Right cardiac atrium (tissue), 5 donors: ENCODE results near the gene CYBB. TPM values are rescaled to one million over a fixed set of nuclear protein-coding genes. Genes with fewer than 3 reads are reported as not detected.
"Not testable (repeated sequence)": the region's sequence is repeated elsewhere in the genome, so short reads cannot be mapped to it uniquely, and the experiment has no call there.

Experiments used
- ATAC-seq, 2 donors: fragments of 200-7000 bp; cut with Tn5 transposase; one replicate each; pipeline versions ENCODE4 v1.8.0 to v1.9.1; 2020; ENCODE audit warnings: moderate library complexity in 2 of 2, mild to moderate bottlenecking in 1 of 2
- DNase-seq, 3 donors: peaks; one replicate each; pipeline ENCODE4 v3.0.0-alpha.2; 2020
- H3K27ac ChIP-seq: one replicate; pipeline ENCODE4 v1.5.1; 2013; ENCODE audit warnings: mild to moderate bottlenecking, low read length, control low read depth, moderate library complexity
- H3K27me3 ChIP-seq: one replicate; pipeline ENCODE4 v1.6.1; 2013; ENCODE audit not compliant: control insufficient read depth, insufficient read depth
- H3K4me1 ChIP-seq: one replicate; pipeline ENCODE4 v1.6.1; 2013; ENCODE audit warnings: low read length; ENCODE audit not compliant: control insufficient read depth, insufficient read depth
- H3K4me3 ChIP-seq: one replicate; pipeline ENCODE4 v1.5.1; 2013; ENCODE audit warnings: low read length, control low read depth
- H3K9me3 ChIP-seq: one replicate; pipeline ENCODE4 v1.6.1; 2013; ENCODE audit warnings: low read length; ENCODE audit not compliant: control insufficient read depth
- WGBS: extraction: QIAGEN DNeasy Blood & Tissue Kit; methylation state at CpG from one replicate; pipeline ENCODE4 v1.1.7; 2013; 5-methylcytosine and 5-hydroxymethylcytosine counted together
- intact Hi-C, 4 donors: fragments of 100-400 bp; cut with DNase I; formaldehyde crosslinking; loops; one replicate each; pipeline versions ENCODE4 v1.11.0 to v1.14.0; 2022 to 2023
- polyA plus RNA-seq: library from polyadenylated mRNA; stranded (reverse); fragments of 200-250 nt; gene quantifications from one replicate; pipeline ENCODE4 v1.2.3, GENCODE V29; 2013
- total RNA-seq, 4 donors: library from RNA; stranded (reverse); fragmentation: NEBNext Ultra II Directional; extraction: Animal tissue kit (Norgen Biotek cat#: 25700); gene quantifications; one replicate each; pipeline ENCODE4 v1.2.1, GENCODE V29; 2021
- donor health status: healthy with polysubstance abuse.
- donor health status: DM: no; HTN: yes; CAD: no.
- donor health status: DM: no; HTN: no; CAD: no.
- donor health status: DM: no; HTN: yes; CAD: no; lungs with severe emphysema.
- donor health status: DM: yes; HTN: yes; CAD: no.

CYBB gene
- total and polyA plus RNA-seq, 5 donors, result 2.2 to 42.1 (median 28.6) TPM

DNA sequence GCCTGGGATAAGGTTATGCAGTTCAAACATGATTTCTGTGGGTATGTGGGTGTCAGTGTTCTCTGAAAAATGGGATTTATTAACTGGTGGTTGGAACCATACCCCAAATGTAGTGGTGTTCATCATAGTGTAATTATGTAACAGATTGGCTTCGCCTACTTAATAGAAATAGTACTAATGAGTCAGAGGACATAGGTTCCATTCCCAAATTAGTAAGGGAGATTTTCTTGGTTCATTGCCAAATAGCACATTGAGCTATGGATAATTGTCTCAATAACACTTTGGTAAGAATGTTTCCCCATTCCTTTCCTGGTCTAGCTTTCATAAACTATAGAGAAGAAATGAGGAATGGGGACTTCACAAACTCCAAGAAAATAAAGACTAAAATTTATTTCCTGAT lies 20.5 kb upstream of the CYBB start:
- no peaks in the 10 kb centered on the region for H3K4me1 ChIP-seq
- DNase-seq (no peak), ATAC-seq (no peak)
- no peak overlapping the region for H3K4me3 ChIP-seq
- WGBS, result 95% methylated on average over 1 of the region's 1 CpG
- intact Hi-C loops, result no loop called here
- no peaks in the 10 kb centered on the region for H3K9me3 ChIP-seq
- H3K27ac ChIP-seq, result no peak overlapping the region
- H3K27me3 ChIP-seq, result no peaks in the 10 kb centered on the region

DNA sequence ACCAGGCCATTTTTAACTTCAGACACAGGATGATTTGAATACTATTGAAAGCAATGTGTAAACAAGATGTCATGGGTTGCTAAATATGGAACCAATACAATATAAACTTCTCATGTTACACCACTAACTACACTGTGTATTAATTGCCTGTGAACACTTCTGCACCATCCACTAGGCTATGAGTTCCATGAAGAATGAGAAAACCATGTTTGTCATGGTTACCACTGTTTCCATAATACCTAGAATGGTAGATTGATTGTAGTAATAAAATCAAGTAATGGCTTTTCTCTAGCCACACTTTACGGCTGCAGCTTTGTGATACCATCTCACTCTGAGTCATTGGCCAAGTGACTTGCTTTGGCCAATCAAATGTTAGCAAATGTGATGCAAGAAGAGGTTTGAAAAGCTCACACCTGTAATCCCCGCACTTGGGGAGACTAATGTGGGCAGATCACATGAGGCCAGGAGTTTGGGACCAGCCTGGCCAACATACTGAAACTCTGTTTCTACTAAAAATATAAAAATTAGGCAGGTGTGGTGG lies 19.9 kb upstream of the CYBB start:
- 93% methylated on average over 2 of the region's 2 CpGs for WGBS
- H3K27me3 ChIP-seq, result no peaks in the 10 kb centered on the region
- no peak overlapping the region for H3K27ac ChIP-seq
- ATAC-seq (no peak), DNase-seq (no peak)
- intact Hi-C loops, result no loop called here
- no peaks in the 10 kb centered on the region for H3K9me3 ChIP-seq
- H3K4me3 ChIP-seq, result no peak overlapping the region
- no peaks in the 10 kb centered on the region for H3K4me1 ChIP-seq

DNA sequence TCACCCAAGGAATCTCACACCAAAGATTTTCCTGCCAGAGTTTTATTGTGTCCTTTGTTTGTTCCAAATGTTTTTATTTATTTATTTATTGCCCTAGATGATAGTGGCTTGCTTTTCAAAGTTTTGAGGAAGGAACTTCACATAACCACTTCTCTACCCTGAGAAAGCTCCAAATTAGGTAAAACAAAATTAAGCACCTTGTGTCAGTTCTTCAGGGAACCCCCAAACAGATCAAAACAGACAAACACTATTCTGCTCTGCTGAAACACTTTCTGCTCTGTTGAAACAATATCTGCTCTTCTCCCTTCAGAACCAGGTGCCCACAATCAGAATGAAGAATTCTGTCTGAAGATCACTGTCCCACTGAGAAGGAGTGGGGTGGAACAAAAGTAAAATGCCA lies 16.5 kb upstream of the CYBB start:
- ATAC-seq, result no peak

DNA sequence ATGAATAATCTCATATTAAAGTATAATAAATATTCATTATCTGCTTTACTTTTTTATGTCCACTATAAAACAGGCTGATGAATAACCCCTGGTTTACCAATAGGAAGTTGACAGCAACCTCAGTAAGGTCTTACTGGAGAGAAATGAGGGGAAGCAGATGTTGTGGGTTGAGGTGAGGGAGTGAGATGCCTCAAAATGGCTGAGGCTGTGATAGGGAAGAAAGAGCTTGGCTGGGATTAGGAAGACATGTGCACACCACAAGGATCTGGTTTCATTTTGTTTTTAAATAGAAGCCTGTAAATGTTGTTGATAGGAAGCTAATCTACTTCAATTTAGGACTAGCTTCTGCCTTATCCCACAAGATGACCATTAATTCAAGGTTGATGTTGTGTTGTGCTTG lies 14.4 kb upstream of the CYBB start:
- no peak for DNase-seq
- Histone ChIP-seq H3K9me3 (no peaks in the 10 kb centered on the region), H3K27ac (no peak overlapping the region), H3K27me3 (no peaks in the 10 kb centered on the region), H3K4me1 (no peaks in the 10 kb centered on the region), H3K4me3 (no peak overlapping the region)
- ATAC-seq, result no peak
- intact Hi-C loops, result no loop called here

More for the DNA sequence above, 16.5 kb upstream of the CYBB start:
- intact Hi-C loops, result no loop called here
- no peak overlapping the region for H3K4me3 ChIP-seq
- H3K27ac ChIP-seq, result no peak overlapping the region
- no peaks in the 10 kb centered on the region for H3K9me3 ChIP-seq
- no peaks in the 10 kb centered on the region for H3K27me3 ChIP-seq
- no peak for DNase-seq
- H3K4me1 ChIP-seq, result no peaks in the 10 kb centered on the region

DNA sequence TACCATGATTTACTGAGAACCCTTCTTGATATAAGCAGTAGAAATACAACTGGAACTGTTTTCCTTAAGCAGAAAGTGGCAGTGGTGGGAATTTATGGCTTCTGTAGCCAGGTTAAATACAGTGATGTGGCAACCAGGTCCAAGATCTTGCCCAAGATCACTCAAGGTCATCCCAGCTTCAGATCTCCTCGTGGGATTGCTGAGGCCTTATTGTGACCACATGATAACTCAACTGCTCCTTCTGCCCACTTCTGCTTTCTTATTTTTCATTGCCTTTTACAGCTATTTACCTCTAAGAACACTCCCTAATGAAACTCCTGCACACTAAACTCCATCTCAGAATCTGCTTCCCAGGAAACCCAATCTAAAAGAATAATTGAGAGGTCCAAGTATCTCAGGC lies 12.4 kb upstream of the CYBB start:
- Histone ChIP-seq H3K27ac (no peak overlapping the region), H3K27me3 (no peaks in the 10 kb centered on the region), H3K4me3 (no peak overlapping the region), H3K4me1 (no peaks in the 10 kb centered on the region), H3K9me3 (no peaks in the 10 kb centered on the region)
- DNase-seq, result no peak
- 64% methylated on average over 1 of the region's 1 CpG for WGBS
- intact Hi-C loops, result no loop called here
- ATAC-seq, result no peak

DNA sequence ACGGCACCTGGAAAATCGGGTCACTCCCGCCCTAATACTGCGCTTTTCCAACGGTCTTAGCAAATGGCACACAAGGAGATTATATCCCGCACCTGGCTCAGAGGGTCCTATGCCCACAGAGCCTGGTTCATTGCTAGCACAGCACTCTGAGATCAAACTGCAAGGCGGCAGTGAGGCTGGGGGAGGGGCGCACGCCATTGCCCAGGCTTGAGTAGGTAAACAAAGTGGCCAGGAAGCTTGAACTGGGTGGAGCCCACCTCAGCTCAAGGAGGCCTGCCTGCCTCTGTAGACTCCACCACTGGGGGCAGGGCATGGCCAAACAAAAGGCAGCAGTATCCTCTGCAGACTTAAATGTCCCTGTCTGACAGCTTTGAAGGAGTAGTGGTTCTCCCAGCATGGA lies 11.0 kb upstream of the CYBB start:
- H3K9me3 ChIP-seq, H3K4me3 ChIP-seq, intact Hi-C loops, H3K4me1 ChIP-seq, DNase-seq, H3K27me3 ChIP-seq, H3K27ac ChIP-seq, ATAC-seq: not testable (repeated sequence)
- WGBS, result 97% methylated on average over 9 of the region's 9 CpGs

DNA sequence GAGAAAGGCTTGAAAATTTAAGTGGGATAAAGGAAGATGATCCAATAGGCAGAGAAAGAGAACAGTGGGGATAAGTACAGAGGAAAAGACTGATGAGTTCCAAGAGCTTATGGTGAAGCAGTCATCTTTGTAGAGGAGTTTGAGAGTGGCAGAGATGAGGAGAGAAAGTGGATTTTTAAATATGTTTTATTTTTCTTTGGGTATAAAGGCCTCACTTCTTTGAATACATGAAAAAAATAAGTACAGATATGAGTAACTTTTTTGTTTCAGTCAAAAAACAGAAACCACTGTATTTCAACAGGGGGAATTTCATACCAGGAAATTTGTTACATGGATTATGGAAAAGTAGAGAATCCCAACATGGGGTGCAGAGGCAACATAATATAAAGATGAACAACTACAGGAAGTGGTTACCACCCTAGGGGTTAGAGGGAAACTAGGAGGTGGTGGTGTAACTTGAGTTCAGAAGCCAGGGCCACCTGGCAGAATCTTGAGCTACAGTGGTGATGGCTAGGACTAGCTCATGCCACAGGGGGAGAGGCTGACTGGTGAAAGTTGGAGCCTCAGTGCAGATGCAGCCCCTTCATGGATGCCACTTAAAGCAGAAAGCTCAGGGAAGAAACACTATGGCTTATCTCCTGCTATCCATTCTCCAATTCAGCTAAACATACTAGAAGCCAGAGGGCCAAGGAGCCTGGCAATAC lies 3.4 kb upstream of the CYBB start:
- Histone ChIP-seq H3K9me3 (no peaks in the 10 kb centered on the region), H3K27ac (no peak overlapping the region), H3K4me1 (no peaks in the 10 kb centered on the region), H3K4me3 (no peak overlapping the region), H3K27me3 (no peaks in the 10 kb centered on the region)
- ATAC-seq, result no peak
- intact Hi-C loops, result no loop called here
- no peak for DNase-seq

DNA sequence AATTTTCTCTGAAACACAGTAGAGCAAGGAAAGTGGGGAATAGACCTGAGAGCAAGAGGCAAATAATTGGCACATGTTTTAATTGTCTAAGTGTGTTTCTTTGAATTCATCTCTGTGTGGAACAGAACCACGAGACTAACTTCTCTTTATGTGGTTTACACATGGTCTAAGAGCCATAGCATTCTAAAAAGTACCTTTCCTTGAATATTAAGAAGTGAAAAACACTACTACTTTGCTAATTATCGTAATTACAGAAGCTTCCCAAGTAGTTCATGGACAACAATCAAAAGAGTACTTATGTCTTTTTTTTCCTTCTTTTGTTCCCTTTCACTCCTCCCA lies 2.9 kb upstream of the CYBB start:
- H3K27ac ChIP-seq, result no peak overlapping the region
- 72% methylated on average over 2 of the region's 2 CpGs for WGBS
- intact Hi-C loops, result no loop called here

DNA sequence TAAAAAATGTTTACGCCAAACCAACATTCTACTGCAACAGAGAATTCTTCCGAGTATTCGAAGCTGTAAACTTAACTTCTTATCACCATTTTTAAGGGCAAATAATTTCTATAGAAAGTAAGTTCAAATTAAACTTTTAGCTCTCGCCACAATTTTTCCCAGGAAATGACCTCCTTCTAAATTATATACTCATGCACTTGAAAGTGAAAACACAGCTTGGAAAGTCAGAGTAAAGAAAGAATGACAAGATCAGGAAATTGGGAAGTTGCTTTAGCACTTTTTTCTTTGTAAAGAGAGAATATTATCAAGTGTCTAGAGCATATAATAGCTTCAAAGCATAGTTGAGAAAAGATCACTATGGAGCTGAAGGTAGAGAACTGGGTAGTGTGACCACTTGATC lies 1.2 kb downstream of the CYBB start:
- no peak overlapping the region for H3K27ac ChIP-seq
- no peak overlapping the region for H3K4me3 ChIP-seq
- intact Hi-C loops, result no loop called here

More for the DNA sequence above, 2.9 kb upstream of the CYBB start:
- Histone ChIP-seq H3K4me1 (no peaks in the 10 kb centered on the region), H3K27me3 (no peaks in the 10 kb centered on the region), H3K4me3 (no peak overlapping the region), H3K9me3 (no peaks in the 10 kb centered on the region)
- no peak for ATAC-seq
- DNase-seq, result no peak

DNA sequence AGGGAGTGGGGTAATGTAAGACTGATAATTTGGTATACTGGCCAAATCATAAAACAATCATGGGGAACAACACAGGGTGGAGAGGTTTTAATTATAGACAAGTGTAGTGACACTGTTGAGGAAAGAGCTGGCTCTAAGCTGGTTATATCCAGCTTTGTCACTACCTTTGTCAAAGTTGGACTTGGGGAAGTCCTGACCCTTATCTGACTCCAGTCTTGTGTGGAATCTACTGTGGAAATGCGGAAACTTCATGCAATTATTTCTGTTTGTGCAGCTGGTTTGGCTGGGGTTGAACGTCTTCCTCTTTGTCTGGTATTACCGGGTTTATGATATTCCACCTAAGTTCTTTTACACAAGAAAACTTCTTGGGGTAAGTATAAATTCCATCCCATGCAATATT lies 2.0 kb downstream of the CYBB start:
- 62% methylated on average over 3 of the region's 3 CpGs for WGBS
- no peaks in the 10 kb centered on the region for H3K27me3 ChIP-seq
- no peak overlapping the region for H3K4me3 ChIP-seq
- no peak for DNase-seq
- intact Hi-C loops, result no loop called here
- ATAC-seq, result no peak
- no peaks in the 10 kb centered on the region for H3K4me1 ChIP-seq
- no peaks in the 10 kb centered on the region for H3K9me3 ChIP-seq
- no peak overlapping the region for H3K27ac ChIP-seq

More for the DNA sequence above, 1.2 kb downstream of the CYBB start:
- no peaks in the 10 kb centered on the region for H3K27me3 ChIP-seq
- WGBS, result 81% methylated on average over 4 of the region's 4 CpGs
- DNase-seq, result no peak
- no peak for ATAC-seq
- no peaks in the 10 kb centered on the region for H3K4me1 ChIP-seq
- no peaks in the 10 kb centered on the region for H3K9me3 ChIP-seq

DNA sequence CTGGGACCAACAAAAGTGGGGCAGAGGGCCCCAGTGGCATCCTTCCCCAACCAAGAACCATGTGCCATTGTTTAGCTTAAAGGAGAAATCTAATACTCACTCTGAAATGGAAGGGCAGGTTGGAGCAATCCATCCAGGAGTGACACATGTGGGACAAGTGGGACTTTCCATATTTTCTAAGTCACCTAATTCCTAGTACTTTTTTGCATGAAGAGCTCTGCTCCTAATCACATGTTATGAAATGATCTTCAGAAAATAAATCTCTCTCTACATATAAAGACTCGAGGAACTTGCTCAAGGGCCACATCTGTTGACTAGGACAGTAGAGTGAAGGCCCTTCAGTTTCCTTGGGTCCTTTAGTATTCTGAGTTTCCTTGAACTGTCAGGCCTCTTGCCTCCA lies 2.5 kb downstream of the CYBB start:
- Histone ChIP-seq H3K27me3 (no peaks in the 10 kb centered on the region), H3K9me3 (no peaks in the 10 kb centered on the region), H3K4me1 (no peaks in the 10 kb centered on the region), H3K27ac (no peak overlapping the region), H3K4me3 (no peak overlapping the region)
- DNase-seq, result no peak
- intact Hi-C loops, result no loop called here
- 80% methylated on average over 1 of the region's 1 CpG for WGBS
- ATAC-seq, result no peak

DNA sequence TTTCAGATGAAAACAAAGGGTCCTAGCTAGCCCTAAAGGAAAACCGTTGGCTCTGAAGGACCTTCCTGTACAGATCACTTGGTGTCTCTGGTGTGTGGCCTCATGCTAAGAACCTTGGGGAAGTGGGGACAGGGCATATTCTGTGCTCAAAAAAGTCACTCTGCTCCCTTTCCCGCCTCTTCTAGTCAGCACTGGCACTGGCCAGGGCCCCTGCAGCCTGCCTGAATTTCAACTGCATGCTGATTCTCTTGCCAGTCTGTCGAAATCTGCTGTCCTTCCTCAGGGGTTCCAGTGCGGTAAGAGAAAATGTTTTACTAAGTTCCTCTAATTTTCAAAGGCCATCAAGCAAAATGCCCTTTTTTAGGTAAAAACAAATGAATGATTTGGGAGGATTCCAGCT lies 3.4 kb downstream of the CYBB start:
- no peak overlapping the region for H3K27ac ChIP-seq
- no peaks in the 10 kb centered on the region for H3K27me3 ChIP-seq
- ATAC-seq (no peak), DNase-seq (peak in 2 of 3 donors; percentile 36 to 51)
- no peak overlapping the region for H3K4me3 ChIP-seq
- intact Hi-C loops, result no loop called here
- no peaks in the 10 kb centered on the region for H3K4me1 ChIP-seq
- H3K9me3 ChIP-seq, result no peaks in the 10 kb centered on the region
- 80% methylated on average over 4 of the region's 4 CpGs for WGBS
